ENCODE data around the gene EIF4G3. TPM values are rescaled to one million over a fixed set of nuclear protein-coding genes. Genes with fewer than 3 reads are reported as not detected.

Gene EIF4G3
- total and polyA plus RNA-seq, 5 donors, result 17.9 to 48.5 (median 42.7) TPM

DNA sequence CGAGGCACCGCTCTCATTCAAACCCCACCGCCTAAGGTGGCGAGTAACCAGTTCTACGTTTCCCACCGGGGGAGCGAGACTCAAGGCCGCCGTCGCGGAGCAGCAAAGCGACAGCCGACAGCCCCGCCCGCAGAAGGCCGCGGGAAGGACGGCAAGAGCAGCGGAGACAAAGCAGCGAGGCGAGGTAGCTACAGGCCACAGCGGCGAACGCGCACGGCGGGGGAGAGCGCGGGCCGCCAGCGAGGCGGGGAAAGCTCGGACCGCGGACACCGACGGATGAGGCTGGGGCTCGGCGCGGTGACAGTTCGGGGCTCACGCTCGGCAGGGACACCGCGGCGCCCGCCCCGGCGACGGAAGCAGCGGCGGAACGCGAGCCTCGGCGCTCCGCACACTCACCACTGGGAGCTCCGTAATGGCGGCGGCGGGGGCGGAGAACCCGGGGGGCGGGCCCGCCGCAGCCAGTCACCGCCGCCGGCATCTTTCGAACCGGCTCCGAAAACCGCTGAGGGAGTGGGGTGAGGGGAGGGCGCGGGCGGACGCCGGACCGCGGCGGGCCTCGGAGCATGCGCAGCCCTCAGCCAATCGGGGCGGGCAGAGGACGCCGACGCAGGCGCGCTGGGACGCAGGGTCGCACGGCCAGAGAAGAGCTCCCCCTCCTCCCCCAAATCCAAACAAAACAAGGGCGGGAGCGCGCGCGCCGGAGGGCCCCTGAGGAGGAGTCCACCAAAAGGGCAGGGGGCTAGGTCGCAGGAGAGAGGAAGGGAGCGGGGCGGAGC lies 390.3 kb downstream of the EIF4G3 start:
- Histone ChIP-seq H3K27ac (ENCODE audit: low read length) (peak overlapping the region; percentile 96), H3K4me3 (ENCODE audit: low read length) (peak overlapping the region; percentile 98), H3K9me3 (ENCODE audit: control insufficient read depth, low read length) (no peaks in the 10 kb centered on the region), H3K27me3 (ENCODE audit: control insufficient read depth, insufficient read depth) (no peaks in the 10 kb centered on the region), H3K4me1 (ENCODE audit: control insufficient read depth, insufficient read depth, low read length) (no peaks in the 10 kb centered on the region)
- DNase-seq (peak; percentile 95 to 99 (median 98)), ATAC-seq (peak; percentile 96)
- under 1% methylated on average over 102 of the region's 102 CpGs for WGBS
- intact Hi-C loops (cut with DNase I), result no loop called here

DNA sequence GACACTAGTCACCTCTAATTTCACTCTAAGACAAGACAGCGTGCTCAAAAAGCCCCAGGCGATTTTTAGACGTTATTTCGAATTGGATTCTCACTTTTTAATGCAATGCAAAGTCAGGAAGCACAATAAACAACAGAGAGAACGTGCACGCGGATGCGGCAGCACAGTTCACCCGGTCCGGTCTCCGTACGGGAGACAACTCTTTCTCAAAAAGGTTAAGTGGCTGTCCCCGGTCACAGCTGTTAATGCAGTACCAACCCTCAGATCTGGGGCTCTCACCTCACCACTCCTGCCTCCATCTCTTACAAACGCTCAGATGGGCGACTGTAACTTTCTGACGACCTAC lies 390.8 kb downstream of the EIF4G3 start:
- H3K27ac ChIP-seq (ENCODE audit: low read length), result peak overlapping the region; percentile 71
- no peaks in the 10 kb centered on the region for H3K9me3 ChIP-seq (ENCODE audit: control insufficient read depth, low read length)
- no peaks in the 10 kb centered on the region for H3K4me1 ChIP-seq (ENCODE audit: control insufficient read depth, insufficient read depth, low read length)
- peak overlapping the region; percentile 98 for H3K4me3 ChIP-seq (ENCODE audit: low read length)
- under 1% methylated on average over 16 of the region's 16 CpGs for WGBS
- ATAC-seq, result peak in 1 of 2 donors; percentile 9
- intact Hi-C loops (cut with DNase I), result no loop called here
- H3K27me3 ChIP-seq (ENCODE audit: control insufficient read depth, insufficient read depth), result no peaks in the 10 kb centered on the region
- no peak for DNase-seq

- Histone ChIP-seq H3K4me1 (ENCODE audit: control insufficient read depth, insufficient read depth, low read length) (no peaks in the 10 kb centered on the region), H3K9me3 (ENCODE audit: control insufficient read depth, low read length) (no peaks in the 10 kb centered on the region), H3K27me3 (ENCODE audit: control insufficient read depth, insufficient read depth) (no peaks in the 10 kb centered on the region), H3K4me3 (ENCODE audit: low read length) (no peak overlapping the region), H3K27ac (ENCODE audit: low read length) (no peak overlapping the region)
- no peak for ATAC-seq
- 93% methylated on average over 4 of the region's 4 CpGs for WGBS
- intact Hi-C loops (cut with DNase I), result no loop called here
- DNase-seq, result no peak
Measured at GRCh38 chr1:20775700-20776099, 401.0 kb downstream of the EIF4G3 start.

DNA sequence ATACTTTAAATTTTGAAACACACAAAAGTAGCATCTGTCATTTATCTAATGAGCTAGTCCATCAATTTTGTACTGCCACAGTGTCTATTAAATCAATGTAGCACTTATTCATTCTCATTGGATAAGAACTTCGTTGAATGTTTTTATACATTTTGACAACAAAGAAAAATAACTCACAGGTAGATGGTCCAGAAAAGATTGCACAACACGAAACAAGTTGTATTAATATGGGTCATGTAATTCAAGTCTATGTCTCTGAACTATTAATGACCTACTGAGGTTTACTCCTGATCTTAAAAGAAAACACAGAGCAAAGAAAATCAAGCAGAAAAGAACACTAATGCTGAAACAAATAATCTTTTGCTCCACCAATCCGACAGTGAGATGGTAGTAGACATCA lies 404.9 kb downstream of the EIF4G3 start:
- intact Hi-C loops (cut with DNase I), result no loop called here
- no peaks in the 10 kb centered on the region for H3K9me3 ChIP-seq (ENCODE audit: control insufficient read depth, low read length)
- ATAC-seq, result no peak
- WGBS, result 89% methylated on average over 3 of the region's 3 CpGs
- H3K4me3 ChIP-seq (ENCODE audit: low read length), result no peak overlapping the region
- H3K27ac ChIP-seq (ENCODE audit: low read length), result no peak overlapping the region
- DNase-seq, result no peak
- no peaks in the 10 kb centered on the region for H3K27me3 ChIP-seq (ENCODE audit: control insufficient read depth, insufficient read depth)
- no peaks in the 10 kb centered on the region for H3K4me1 ChIP-seq (ENCODE audit: control insufficient read depth, insufficient read depth, low read length)

GRCh38 chr1:20770314-20771087 lies 406.2 kb downstream of the EIF4G3 start:
- H3K27me3 ChIP-seq (ENCODE audit: control insufficient read depth, insufficient read depth), result no peaks in the 10 kb centered on the region
- no peak overlapping the region for H3K27ac ChIP-seq (ENCODE audit: low read length)
- DNase-seq (no peak), ATAC-seq (no peak)
- WGBS, result 95% methylated on average over 6 of the region's 6 CpGs
- no peaks in the 10 kb centered on the region for H3K4me1 ChIP-seq (ENCODE audit: control insufficient read depth, insufficient read depth, low read length)
- intact Hi-C loops (cut with DNase I), result no loop called here
- no peak overlapping the region for H3K4me3 ChIP-seq (ENCODE audit: low read length)
- no peaks in the 10 kb centered on the region for H3K9me3 ChIP-seq (ENCODE audit: control insufficient read depth, low read length)

DNA sequence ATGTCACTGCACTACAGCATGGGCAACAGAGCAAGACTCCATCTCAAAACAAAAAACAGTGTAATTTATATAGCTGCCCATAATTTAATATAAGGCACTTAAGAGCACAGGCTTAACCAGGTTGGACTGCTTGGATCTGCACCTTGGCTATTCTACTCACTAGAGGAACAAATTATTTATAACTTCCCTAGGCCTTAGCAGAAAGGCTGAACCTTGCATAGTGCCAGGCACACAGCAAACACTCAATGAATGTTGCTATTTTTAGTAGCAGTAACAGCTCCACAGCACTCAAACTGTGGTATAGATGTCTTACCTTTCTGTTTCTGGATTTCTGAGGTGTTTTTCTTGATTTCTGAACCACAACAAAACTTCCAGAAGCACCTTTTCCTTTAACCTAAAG lies 409.4 kb downstream of the EIF4G3 start:
- Histone ChIP-seq H3K4me1 (ENCODE audit: control insufficient read depth, insufficient read depth, low read length) (no peaks in the 10 kb centered on the region), H3K27me3 (ENCODE audit: control insufficient read depth, insufficient read depth) (no peaks in the 10 kb centered on the region), H3K9me3 (ENCODE audit: control insufficient read depth, low read length) (no peaks in the 10 kb centered on the region), H3K27ac (ENCODE audit: low read length) (no peak overlapping the region), H3K4me3 (ENCODE audit: low read length) (no peak overlapping the region)
- ATAC-seq (peak; percentile 38 to 41), DNase-seq (no peak)
- intact Hi-C loops (cut with DNase I), result no loop called here

DNA sequence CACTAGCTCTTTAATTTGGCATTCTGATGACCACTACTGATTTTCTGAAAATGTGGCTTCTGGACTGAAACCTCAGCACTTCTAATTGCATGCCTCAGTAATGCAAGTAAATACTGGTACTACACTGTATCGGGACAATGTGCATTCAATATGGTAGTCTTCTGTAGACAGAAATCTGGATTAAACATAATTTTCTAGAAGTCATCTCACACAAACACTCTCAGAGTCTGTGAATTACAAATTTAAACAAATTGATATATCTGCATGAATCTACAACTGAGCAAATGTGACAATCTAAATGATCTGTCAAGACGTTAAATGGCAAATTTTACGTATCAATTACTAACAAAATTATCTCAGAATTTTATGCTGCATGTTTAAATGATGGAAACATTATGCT lies 413.3 kb downstream of the EIF4G3 start:
- H3K27ac ChIP-seq (ENCODE audit: low read length), result no peak overlapping the region
- H3K27me3 ChIP-seq (ENCODE audit: control insufficient read depth, insufficient read depth), result no peaks in the 10 kb centered on the region
- WGBS, result 96% methylated on average over 3 of the region's 3 CpGs
- H3K9me3 ChIP-seq (ENCODE audit: control insufficient read depth, low read length), result no peaks in the 10 kb centered on the region
- no peaks in the 10 kb centered on the region for H3K4me1 ChIP-seq (ENCODE audit: control insufficient read depth, insufficient read depth, low read length)
- DNase-seq, result no peak
- H3K4me3 ChIP-seq (ENCODE audit: low read length), result no peak overlapping the region
- ATAC-seq, result no peak
- intact Hi-C loops (cut with DNase I), result no loop called here

DNA sequence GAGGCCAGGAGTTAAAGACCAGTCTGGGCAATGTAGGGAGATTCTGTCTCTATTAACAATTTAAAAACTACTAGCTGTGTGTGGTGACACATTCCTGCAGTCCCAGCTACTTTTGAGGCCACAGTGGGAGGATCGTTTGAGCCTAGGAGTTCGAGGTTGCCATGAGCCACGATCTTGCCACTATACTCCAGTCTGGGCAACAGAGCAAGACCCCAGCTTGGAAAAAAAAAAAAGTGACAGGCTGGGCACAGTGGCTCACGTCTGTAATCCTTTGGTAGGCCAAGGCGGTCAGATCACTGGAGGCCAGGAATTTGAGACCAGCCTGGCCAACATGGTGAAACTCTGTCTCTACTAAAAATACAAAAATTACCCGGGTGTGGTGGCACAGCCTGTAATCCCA lies 416.4 kb downstream of the EIF4G3 start:
- no peak for ATAC-seq
- WGBS, result 93% methylated on average over 6 of the region's 6 CpGs
- Histone ChIP-seq H3K27me3 (ENCODE audit: control insufficient read depth, insufficient read depth) (no peaks in the 10 kb centered on the region), H3K27ac (ENCODE audit: low read length) (no peak overlapping the region), H3K4me3 (ENCODE audit: low read length) (no peak overlapping the region), H3K4me1 (ENCODE audit: control insufficient read depth, insufficient read depth, low read length) (no peaks in the 10 kb centered on the region), H3K9me3 (ENCODE audit: control insufficient read depth, low read length) (no peaks in the 10 kb centered on the region)
- intact Hi-C loops (cut with DNase I), result no loop called here
- no peak for DNase-seq

Small RNA genes lying within 50 kb of the gene (microRNA-seq; reads per million reads assigned to microRNA genes)
- gene MIR1256, result 0 to 0.54 reads per million in 2 donors

Other genes starting within 250 kb of the EIF4G3 start
- 100 to 1,000 TPM in 3 of 4 donors, 10 to 100 TPM in 1; 99.1 to 158 (median 114) TPM for gene ECE1, start 113.6 kb upstream of the EIF4G3 start, total RNA-seq
- gene ECE1, start 113.6 kb upstream of the EIF4G3 start, polyA plus RNA-seq, result 76.2 TPM

Measured in right cardiac atrium (tissue), 5 donors.